WTC11 (cell line): ENCODE data around the gene QSOX2. TPM values are rescaled to one million over a fixed set of nuclear protein-coding genes. Genes with fewer than 3 reads are reported as not detected.
A peak's percentile ranks its signal among the peaks of the same experiment; 100 is the strongest.

ENCODE experiments used
- ATAC-seq: fragments of 200-7000 bp; cut with Tn5 transposase; 2 replicates; pipeline ENCODE4 v1.10.0; 2021; ENCODE audit warnings: mild to moderate bottlenecking, moderate library complexity
- CTCF ChIA-PET: fragments of 300-600 bp; sonication (Branson Sonifier 250); formaldehyde crosslinking; loops from one replicate; lab custom pipeline; 2021; ENCODE audit warnings: antibody characterized with exemption; lab: Charles Lee
- POLR2A ChIA-PET: fragments of 350-600 bp; sonication (Branson Sonifier 250); formaldehyde crosslinking; loops from one replicate; lab custom pipeline; 2021; ENCODE audit warnings: antibody characterized with exemption; lab: Charles Lee
- DNase-seq: peaks from one replicate; pipeline ENCODE4 v3.0.0; 2021; ENCODE audit warnings: low spot score
- H3K27ac Mint-ChIP-seq: 2 replicates; pipeline ENCODE4 v1.8.0; 2021; ENCODE audit warnings: mixed read lengths
- H3K27me3 Mint-ChIP-seq: 2 replicates; pipeline ENCODE4 v1.8.0; 2021; ENCODE audit warnings: low read depth, mild to moderate bottlenecking, moderate library complexity, mixed read lengths
- H3K36me3 Mint-ChIP-seq: 2 replicates; pipeline ENCODE4 v1.8.0; 2021; ENCODE audit warnings: mixed read lengths
- H3K4me1 Mint-ChIP-seq: 2 replicates; pipeline ENCODE4 v1.8.0; 2022; ENCODE audit warnings: mixed read lengths
- H3K4me3 Mint-ChIP-seq: 2 replicates; pipeline ENCODE4 v1.8.0; 2021; ENCODE audit warnings: mild to moderate bottlenecking, moderate library complexity, mixed read lengths
- H3K9me3 Mint-ChIP-seq: 2 replicates; pipeline ENCODE4 v1.8.0; 2021; ENCODE audit warnings: mixed read lengths
- ELF4 ChIP-seq: sonication (generic); formaldehyde crosslinking; IDR thresholded peaks from 2 replicates; pipeline ENCODE4 v1.8.1; 2022; ENCODE audit warnings: low read depth, mild to moderate bottlenecking, moderate library complexity, missing genetic modification reagents
- ETV6 ChIP-seq: sonication (generic); formaldehyde crosslinking; IDR thresholded peaks from 2 replicates; pipeline ENCODE4 v1.8.1; 2022; ENCODE audit warnings: mild to moderate bottlenecking, missing genetic modification reagents
- FOXJ3 ChIP-seq: sonication (generic); formaldehyde crosslinking; IDR thresholded peaks from 2 replicates; pipeline ENCODE4 v1.9.0; 2021; ENCODE audit warnings: missing genetic modification reagents, mild to moderate bottlenecking, borderline replicate concordance
- FOXK1 ChIP-seq: sonication (generic); formaldehyde crosslinking; IDR thresholded peaks from 2 replicates; pipeline ENCODE4 v1.8.0; 2022; ENCODE audit warnings: mild to moderate bottlenecking, moderate library complexity, missing genetic modification reagents
- FOXP1 ChIP-seq: sonication (generic); formaldehyde crosslinking; IDR thresholded peaks from 2 replicates; pipeline ENCODE4 v1.8.0; 2022; ENCODE audit warnings: missing genetic modification reagents, mild to moderate bottlenecking, moderate library complexity, borderline replicate concordance
- GRHL2 ChIP-seq: fragments of 250-450 bp; sonication (Bioruptor Pico); IDR thresholded peaks from 2 replicates; pipeline ENCODE4 v1.8.0; 2022; ENCODE audit warnings: mild to moderate bottlenecking, moderate library complexity; ENCODE audit not compliant: insufficient replicate concordance, severe bottlenecking
- IRF2 ChIP-seq: sonication (generic); formaldehyde crosslinking; IDR thresholded peaks from 2 replicates; pipeline ENCODE4 v1.8.0; 2022; ENCODE audit warnings: low read depth, missing genetic modification reagents, borderline replicate concordance
- MYBL2 ChIP-seq: sonication (generic); formaldehyde crosslinking; IDR thresholded peaks from 2 replicates; pipeline ENCODE4 v1.8.1; 2023; ENCODE audit warnings: mild to moderate bottlenecking, moderate library complexity, missing genetic modification reagents
- NFE2L1 ChIP-seq: sonication (generic); formaldehyde crosslinking; IDR thresholded peaks from 2 replicates; pipeline ENCODE4 v1.8.1; 2023; ENCODE audit warnings: missing genetic modification reagents
- PRDM15 ChIP-seq: sonication (generic); formaldehyde crosslinking; IDR thresholded peaks from 2 replicates; pipeline ENCODE4 v1.8.0; 2022; ENCODE audit warnings: missing genetic modification reagents
- RELA ChIP-seq: sonication (generic); formaldehyde crosslinking; IDR thresholded peaks from 2 replicates; pipeline ENCODE4 v1.8.1; 2022; ENCODE audit warnings: missing genetic modification reagents, mild to moderate bottlenecking, borderline replicate concordance
- SMAD3 ChIP-seq: sonication (generic); formaldehyde crosslinking; IDR thresholded peaks from 2 replicates; pipeline ENCODE4 v1.8.0; 2022; ENCODE audit warnings: missing genetic modification reagents, mild to moderate bottlenecking, borderline replicate concordance
- SP1 ChIP-seq: sonication (generic); formaldehyde crosslinking; conservative IDR thresholded peaks from 2 replicates; pipeline ENCODE4 v1.8.1; 2022; ENCODE audit warnings: missing genetic modification reagents
- TP53 ChIP-seq: sonication (generic); formaldehyde crosslinking; IDR thresholded peaks from 2 replicates; pipeline ENCODE4 v1.8.1; 2023; ENCODE audit warnings: mild to moderate bottlenecking, missing genetic modification reagents
- ZNF219 ChIP-seq: sonication (generic); formaldehyde crosslinking; IDR thresholded peaks from 2 replicates; pipeline ENCODE4 v1.8.0; 2023; ENCODE audit warnings: missing genetic modification reagents, mild to moderate bottlenecking, borderline replicate concordance
- ZNF396 ChIP-seq: fragments of 250-450 bp; sonication (Bioruptor Pico); IDR thresholded peaks from 2 replicates; pipeline ENCODE4 v1.8.0; 2021; ENCODE audit warnings: mild to moderate bottlenecking, moderate library complexity, borderline replicate concordance
- ZNF416 ChIP-seq: fragments of 250-450 bp; sonication (Bioruptor Pico); IDR thresholded peaks from 2 replicates; pipeline ENCODE4 v1.9.0; 2021; ENCODE audit warnings: mild to moderate bottlenecking, inconsistent platforms
- ZSCAN18 ChIP-seq: fragments of 250-450 bp; sonication (Bioruptor Pico); IDR thresholded peaks from 2 replicates; pipeline ENCODE4 v2.1.2; 2022; ENCODE audit warnings: mild to moderate bottlenecking, moderate library complexity
- total RNA-seq: library from RNA; stranded (reverse); gene quantifications from 3 replicates; pipeline ENCODE4 v1.2.3, GENCODE V29; 2021
- TF ChIP-seq, protein P1 (sequence below): sonication (generic); formaldehyde crosslinking; IDR thresholded peaks from 2 replicates; pipeline ENCODE4 v1.8.0; 2022; ENCODE audit warnings: mild to moderate bottlenecking, missing genetic modification reagents
- TF ChIP-seq, protein P2 (sequence below): sonication (generic); formaldehyde crosslinking; IDR thresholded peaks from 2 replicates; pipeline ENCODE4 v1.8.1; 2023; ENCODE audit warnings: mild to moderate bottlenecking, moderate library complexity, missing genetic modification reagents
- TF ChIP-seq, protein P3 (sequence below): sonication (generic); formaldehyde crosslinking; IDR thresholded peaks from 2 replicates; pipeline ENCODE4 v1.8.1; 2022; ENCODE audit warnings: low read depth, mild to moderate bottlenecking, moderate library complexity, missing genetic modification reagents, borderline replicate concordance

QSOX2 gene
- total RNA-seq, 1 experiment from 2014 or later, result 33.2 TPM

- TF ChIP-seq, protein P1, sequence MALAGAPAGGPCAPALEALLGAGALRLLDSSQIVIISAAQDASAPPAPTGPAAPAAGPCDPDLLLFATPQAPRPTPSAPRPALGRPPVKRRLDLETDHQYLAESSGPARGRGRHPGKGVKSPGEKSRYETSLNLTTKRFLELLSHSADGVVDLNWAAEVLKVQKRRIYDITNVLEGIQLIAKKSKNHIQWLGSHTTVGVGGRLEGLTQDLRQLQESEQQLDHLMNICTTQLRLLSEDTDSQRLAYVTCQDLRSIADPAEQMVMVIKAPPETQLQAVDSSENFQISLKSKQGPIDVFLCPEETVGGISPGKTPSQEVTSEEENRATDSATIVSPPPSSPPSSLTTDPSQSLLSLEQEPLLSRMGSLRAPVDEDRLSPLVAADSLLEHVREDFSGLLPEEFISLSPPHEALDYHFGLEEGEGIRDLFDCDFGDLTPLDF (CRISPR knock-in tag), result no peak
- TF ChIP-seq, all 79 proteins: peak for 0
Observed at GRCh38 chr9:136206602-136207275, 38.9 kb downstream of the QSOX2 start (continued).

DNA sequence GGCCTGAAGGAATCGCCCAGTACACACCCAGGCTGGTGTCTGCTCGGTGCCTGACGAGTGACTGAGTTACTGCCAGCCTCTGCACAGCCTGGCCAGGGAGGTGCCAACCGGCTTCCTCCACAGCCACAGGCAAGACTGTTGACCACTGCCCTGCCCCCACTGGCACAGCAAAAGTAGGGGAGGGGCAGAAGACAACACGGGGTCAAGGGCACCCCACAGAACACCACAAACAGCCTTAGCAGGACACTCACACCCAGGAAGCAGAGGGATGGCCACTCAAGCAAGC is 40.0 kb downstream of the QSOX2 start:
- no peak for ATAC-seq
- no peak overlapping the region for H3K4me3 Mint-ChIP-seq
- ChIA-PET POLR2A (no interaction called here), CTCF (interaction anchor here (0.7 to 4.4 kb wide), 6 partner anchors 9 to 134 kb away, joined by 3 to 24 read pairs (median 4); no protein-coding TSS in a partner anchor)
- peaks cover 9% of the 10 kb centered on the region; the same call in 1 of the 2 replicates for H3K36me3 Mint-ChIP-seq
- TF ChIP-seq GRHL2 (no peak), FOXJ3 (CRISPR knock-in tag) (no peak)
- H3K9me3 Mint-ChIP-seq, result no peaks in the 10 kb centered on the region
- no peaks in the 10 kb centered on the region for H3K4me1 Mint-ChIP-seq
- DNase-seq, result no peak
- H3K27ac Mint-ChIP-seq, result no peak overlapping the region
- H3K27me3 Mint-ChIP-seq, result peaks cover 56% of the 10 kb centered on the region

DNA sequence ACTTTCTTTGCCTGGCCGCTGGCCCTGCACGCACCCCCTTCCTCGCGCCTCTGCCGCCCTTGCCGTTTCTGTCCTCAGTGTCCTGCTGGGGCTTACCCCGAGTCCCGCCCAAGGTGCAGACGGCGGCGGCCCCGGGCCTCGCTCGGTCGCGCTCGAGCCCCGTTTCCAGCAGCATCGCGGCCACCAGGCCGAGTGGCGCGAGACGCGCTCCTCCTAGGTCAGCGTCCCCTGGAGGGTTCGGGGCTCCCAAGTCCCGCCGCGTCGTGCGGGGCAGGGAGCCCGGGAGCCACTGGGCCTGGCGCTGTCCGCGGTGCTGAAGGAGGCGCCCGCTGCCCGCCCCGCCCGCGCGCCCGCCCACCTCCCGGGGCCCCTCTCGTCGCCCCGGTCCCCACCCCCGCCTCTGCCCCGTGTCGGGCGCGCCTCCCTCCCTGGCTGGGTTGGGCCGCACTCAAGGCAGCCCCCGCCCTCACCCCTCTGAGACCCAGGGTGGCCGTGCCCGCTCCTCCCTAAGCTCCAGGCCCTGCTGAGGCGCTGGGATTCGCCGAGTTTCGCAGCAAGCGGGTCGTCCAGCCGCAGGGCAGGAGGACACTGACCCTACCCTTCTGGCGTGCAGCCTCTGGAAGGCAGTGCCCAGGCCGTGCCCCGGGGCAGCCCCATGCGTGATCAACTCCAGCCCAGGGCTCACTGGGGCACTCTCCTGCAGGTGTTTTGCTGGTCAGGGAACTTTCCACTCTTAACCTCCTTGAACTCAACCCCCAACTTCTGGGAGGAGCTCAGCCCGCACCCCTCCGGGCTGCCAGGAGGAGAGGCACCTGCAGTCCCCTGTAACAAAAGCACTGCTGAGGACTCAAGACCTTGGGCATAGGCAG is 40.5 kb downstream of the QSOX2 start, which contains the start of gene LHX3:
Gene LHX3, minus strand, starts transcription at position 291 of the 869 bp plus-strand sequence. Its CDS starts 116 bp downstream, at position 175.
- ChIA-PET CTCF (interaction anchor here (0.7 to 4.4 kb wide), 6 partner anchors 8 to 134 kb away, joined by 3 to 24 read pairs (median 4); no protein-coding TSS in a partner anchor), POLR2A (no interaction called here)
- Mint-ChIP-seq H3K4me1 (no peaks in the 10 kb centered on the region), H3K27ac (no peak within 1 kb of the TSS), H3K27me3 (peaks cover 62% of the 10 kb centered on the region), H3K4me3 (no peak within 1 kb of the TSS; the same call in 1 of the 2 replicates), H3K9me3 (no peaks in the 10 kb centered on the region), H3K36me3 (peaks cover 9% of the 10 kb centered on the region; the same call in 1 of the 2 replicates)
- DNase-seq (peak; percentile 69), ATAC-seq (peak; percentile 36)
- no peak for TF ChIP-seq ZSCAN18 (CRISPR knock-in tag)
- TF ChIP-seq, protein P2, sequence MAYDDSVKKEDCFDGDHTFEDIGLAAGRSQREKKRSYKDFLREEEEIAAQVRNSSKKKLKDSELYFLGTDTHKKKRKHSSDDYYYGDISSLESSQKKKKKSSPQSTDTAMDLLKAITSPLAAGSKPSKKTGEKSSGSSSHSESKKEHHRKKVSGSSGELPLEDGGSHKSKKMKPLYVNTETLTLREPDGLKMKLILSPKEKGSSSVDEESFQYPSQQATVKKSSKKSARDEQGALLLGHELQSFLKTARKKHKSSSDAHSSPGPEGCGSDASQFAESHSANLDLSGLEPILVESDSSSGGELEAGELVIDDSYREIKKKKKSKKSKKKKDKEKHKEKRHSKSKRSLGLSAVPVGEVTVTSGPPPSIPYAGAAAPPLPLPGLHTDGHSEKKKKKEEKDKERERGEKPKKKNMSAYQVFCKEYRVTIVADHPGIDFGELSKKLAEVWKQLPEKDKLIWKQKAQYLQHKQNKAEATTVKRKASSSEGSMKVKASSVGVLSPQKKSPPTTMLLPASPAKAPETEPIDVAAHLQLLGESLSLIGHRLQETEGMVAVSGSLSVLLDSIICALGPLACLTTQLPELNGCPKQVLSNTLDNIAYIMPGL (CRISPR knock-in tag), result no peak; the same call in 1 of the 2 replicates
- 0 out of 2 replicates have a peak, but pooled peaks have one; percentile 45 for TF ChIP-seq IRF2 (CRISPR knock-in tag)
- peak; percentile 76 for TF ChIP-seq RELA (CRISPR knock-in tag)
- peak; percentile 85; the same call in 1 of the 2 replicates for TF ChIP-seq ELF4 (CRISPR knock-in tag)
- peak; percentile 95 for TF ChIP-seq FOXP1 (CRISPR knock-in tag)
- TF ChIP-seq, protein P3, sequence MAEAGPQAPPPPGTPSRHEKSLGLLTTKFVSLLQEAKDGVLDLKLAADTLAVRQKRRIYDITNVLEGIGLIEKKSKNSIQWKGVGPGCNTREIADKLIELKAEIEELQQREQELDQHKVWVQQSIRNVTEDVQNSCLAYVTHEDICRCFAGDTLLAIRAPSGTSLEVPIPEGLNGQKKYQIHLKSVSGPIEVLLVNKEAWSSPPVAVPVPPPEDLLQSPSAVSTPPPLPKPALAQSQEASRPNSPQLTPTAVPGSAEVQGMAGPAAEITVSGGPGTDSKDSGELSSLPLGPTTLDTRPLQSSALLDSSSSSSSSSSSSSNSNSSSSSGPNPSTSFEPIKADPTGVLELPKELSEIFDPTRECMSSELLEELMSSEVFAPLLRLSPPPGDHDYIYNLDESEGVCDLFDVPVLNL, result peak; percentile 86
- TF ChIP-seq FOXK1 (CRISPR knock-in tag), result 0 out of 2 replicates have a peak, but pooled peaks have one; percentile 42
- 0 out of 2 replicates have a peak, but pooled peaks have one; percentile 83 for TF ChIP-seq TP53 (CRISPR knock-in tag)
- TF ChIP-seq NFE2L1, result 0 out of 2 replicates have a peak, but pooled peaks have one; percentile 28
- TF ChIP-seq SMAD3 (CRISPR knock-in tag), result peak; percentile 32; the same call in 1 of the 2 replicates
- no peak for TF ChIP-seq ZNF416 (CRISPR knock-in tag)
- TF ChIP-seq ETV6 (CRISPR knock-in tag), result peak; percentile 56; the same call in 1 of the 2 replicates
- TF ChIP-seq SP1 (CRISPR knock-in tag), result 0 out of 2 replicates have a peak, but pooled peaks have one; percentile 27
- TF ChIP-seq ZNF219, result 0 out of 2 replicates have a peak, but pooled peaks have one; percentile 61
- no peak for TF ChIP-seq PRDM15
- peak; percentile 85 for TF ChIP-seq MYBL2 (CRISPR knock-in tag)
- TF ChIP-seq ZNF396 (CRISPR knock-in tag), result no peak
